A549 treated with AZD9567 at 1 μM for 4 hours (cell line): ENCODE results near the gene OR51L1. TPM values are rescaled to one million over a fixed set of nuclear protein-coding genes. Genes with fewer than 3 reads are reported as not detected.

Experiments used
- total RNA-seq: library from RNA; stranded (reverse); fragments of 200-300 nt; extraction: Qiagen RNA extraction; gene quantifications from 5 replicates; pipeline ENCODE4 v1.2.3, GENCODE V29; 2022; ENCODE audit not compliant: insufficient read depth

The OR51L1 gene
- total RNA-seq = not detected in 5 replicates

GRCh38 chr11:4994551-4994950, at the start of gene OR51L1:
TSS of gene OR51L1 (plus strand) at chr11:4994851. CDS start at chr11:4998983, 4,132 bp downstream.

GRCh38 chr11:4947505-4947904, 47.1 kb upstream of the OR51L1 start, which contains the start of gene OR51A4:
TSS of gene OR51A4 (minus strand) at chr11:4947605. CDS start at chr11:4947100, 505 bp downstream.

GRCh38 chr11:4955613-4956012, 39.0 kb upstream of the OR51L1 start, which contains the start of gene OR51A2:
TSS of gene OR51A2 (minus strand) at chr11:4955713. CDS start at chr11:4955713, 0 bp downstream.

GRCh38 chr11:5046226-5046625, 51.6 kb downstream of the OR51L1 start, which contains the start of gene OR52J3:
TSS of gene OR52J3 (plus strand) at chr11:5046526. CDS start at chr11:5046526, 0 bp downstream.

Other genes with a start within 250 kb of the OR51L1 start
- not detected in 5 replicates for gene OR51F1, start 224.9 kb upstream of the OR51L1 start, total RNA-seq
- not detected in 5 replicates for gene OR52R1, start 190.5 kb upstream of the OR51L1 start, total RNA-seq
- not detected in 5 replicates for gene OR51F2, start 173.5 kb upstream of the OR51L1 start, total RNA-seq
- not detected in 5 replicates for gene OR51S1, start 145.6 kb upstream of the OR51L1 start, total RNA-seq
- not detected in 5 replicates for gene OR51T1, start 113.0 kb upstream of the OR51L1 start, total RNA-seq
- gene OR51A7, start 91.1 kb upstream of the OR51L1 start, total RNA-seq = not detected in 5 replicates
- gene OR51G2, start 75.5 kb upstream of the OR51L1 start, total RNA-seq = not detected in 5 replicates
- gene OR51G1, start 70.5 kb upstream of the OR51L1 start, total RNA-seq = not detected in 5 replicates
- not detected in 5 replicates for gene OR51A4, start 47.2 kb upstream of the OR51L1 start, total RNA-seq
- gene OR51A2, start 39.1 kb upstream of the OR51L1 start, total RNA-seq = not detected in 5 replicates
- gene OR52J3, start 51.7 kb downstream of the OR51L1 start, total RNA-seq = not detected in 5 replicates
- gene OR52E2, start 64.8 kb downstream of the OR51L1 start, total RNA-seq = not detected in 5 replicates
- not detected in 5 replicates for gene OR52E1, start 74.7 kb downstream of the OR51L1 start, total RNA-seq
- gene OR52A5, start 143.5 kb downstream of the OR51L1 start, total RNA-seq = not detected in 5 replicates
- not detected in 5 replicates for gene OR52A1, start 159.9 kb downstream of the OR51L1 start, total RNA-seq
- not detected in 5 replicates for gene OR51V1, start 205.8 kb downstream of the OR51L1 start, total RNA-seq
- gene HBB, start 232.2 kb downstream of the OR51L1 start, total RNA-seq = not detected in 5 replicates
- not detected in 5 replicates for gene HBD, start 239.6 kb downstream of the OR51L1 start, total RNA-seq